ENCODE measurements around the gene UBR4.

The UBR4 gene

GRCh38 chr1:19113697-19114092 lies 96.4 kb downstream of the UBR4 start:
- peak; percentile 62 for DNase-seq (ENCODE audit: low read depth)
- peak; percentile 63 for TF ChIP-seq CTCF (IDR thresholded peaks at IDR 0.05; ENCODE audit: insufficient read depth, low read depth, low read length, missing control alignments)
- no peak overlapping the region for H3K4me3 ChIP-seq (ENCODE audit: low read length)

- DNase-seq (ENCODE audit: low read depth), result no peak
- H3K4me3 ChIP-seq (ENCODE audit: low read length), result no peak overlapping the region
- TF ChIP-seq CTCF (IDR thresholded peaks at IDR 0.05; ENCODE audit: insufficient read depth, low read depth, low read length, missing control alignments), result no peak
Measured at GRCh38 chr1:19112891-19113696, 97.0 kb downstream of the UBR4 start.

DNA sequence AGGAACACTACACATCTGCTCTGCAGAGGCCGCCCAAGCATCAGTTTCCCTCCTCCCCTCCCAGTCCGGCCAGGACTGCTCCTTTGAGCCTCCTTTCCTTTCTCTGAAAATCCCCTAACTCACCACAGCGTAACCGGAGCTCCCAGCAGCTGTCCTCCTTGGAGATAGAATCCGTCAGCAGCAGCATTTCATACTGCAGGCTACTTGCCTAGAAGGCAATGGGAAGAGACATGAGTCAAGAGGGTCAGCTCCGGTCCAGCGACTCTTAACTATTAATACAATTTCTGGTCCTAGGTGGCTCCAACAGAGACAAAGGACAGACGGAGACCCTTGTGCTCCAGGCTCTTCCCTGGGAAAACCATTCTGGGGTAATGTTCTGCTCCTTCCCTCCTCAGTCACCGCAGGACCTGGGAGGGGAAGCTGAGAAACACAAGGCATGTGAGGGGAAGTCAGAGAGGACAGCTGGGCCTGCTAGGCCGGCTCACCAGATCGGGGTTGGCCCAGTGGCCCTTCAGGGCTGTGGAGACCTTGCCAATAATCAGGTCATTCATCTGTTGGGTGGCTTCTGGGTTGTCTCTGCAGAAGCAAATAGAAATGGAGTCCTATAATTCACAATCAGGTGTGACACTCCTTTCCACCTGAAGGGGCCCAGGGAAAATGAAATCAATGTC lies 99.7 kb downstream of the UBR4 start:
- TF ChIP-seq CTCF (IDR thresholded peaks at IDR 0.05; ENCODE audit: insufficient read depth, low read depth, low read length, missing control alignments), result no peak
- no peak for DNase-seq (ENCODE audit: low read depth)
- no peak overlapping the region for H3K4me3 ChIP-seq (ENCODE audit: low read length)

- no peak for TF ChIP-seq CTCF (IDR thresholded peaks at IDR 0.05; ENCODE audit: insufficient read depth, low read depth, low read length, missing control alignments)
- DNase-seq (ENCODE audit: low read depth), result no peak
- no peak overlapping the region for H3K4me3 ChIP-seq (ENCODE audit: low read length)
Measured at GRCh38 chr1:19109545-19109944, 100.5 kb downstream of the UBR4 start.

DNA sequence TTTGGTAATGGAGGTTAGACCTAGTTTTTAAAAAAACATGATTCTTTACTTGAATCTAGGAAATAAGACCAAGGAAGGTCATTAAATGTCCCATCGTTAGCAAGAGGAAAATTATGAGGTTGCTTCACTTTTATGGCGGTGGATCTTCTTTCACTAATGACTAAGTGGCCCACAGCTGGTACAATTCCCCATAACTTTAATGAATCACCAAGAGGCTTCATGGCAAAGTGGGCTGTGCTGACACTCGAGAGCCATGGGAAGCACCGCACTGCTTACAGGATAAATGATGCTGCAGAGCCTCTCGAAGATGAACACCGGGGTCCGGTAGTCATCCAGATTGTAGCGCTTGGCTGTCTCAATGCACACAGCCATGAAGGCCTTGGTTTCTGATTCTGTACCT lies 108.8 kb downstream of the UBR4 start:
- no peak for TF ChIP-seq CTCF (IDR thresholded peaks at IDR 0.05; ENCODE audit: insufficient read depth, low read depth, low read length, missing control alignments)
- DNase-seq (ENCODE audit: low read depth), result no peak
- H3K4me3 ChIP-seq (ENCODE audit: low read length), result no peak overlapping the region

DNA sequence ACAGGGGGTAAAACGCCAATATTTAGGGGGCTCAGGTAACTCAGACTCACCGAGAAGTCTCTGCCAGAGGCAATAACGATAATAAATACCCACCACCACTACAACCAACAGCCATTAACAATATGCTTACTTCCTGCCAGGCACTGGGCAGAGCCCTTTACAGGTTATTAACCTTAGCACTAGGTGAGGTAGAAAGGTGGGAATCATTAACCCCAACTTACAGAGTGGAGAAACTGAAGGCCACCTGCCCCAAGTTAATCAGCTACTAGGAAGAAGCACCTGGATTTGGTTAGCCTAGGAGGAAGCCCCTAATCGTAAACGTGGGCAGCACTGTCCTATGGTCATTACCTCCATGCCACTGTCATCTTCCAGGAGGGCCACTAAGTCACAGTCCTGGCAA lies 110.0 kb downstream of the UBR4 start:
- TF ChIP-seq CTCF (IDR thresholded peaks at IDR 0.05; ENCODE audit: insufficient read depth, low read depth, low read length, missing control alignments), result no peak
- DNase-seq (ENCODE audit: low read depth), result no peak
- H3K4me3 ChIP-seq (ENCODE audit: low read length), result no peak overlapping the region
